Measurements from ENCODE around the gene IDI1.

Gene IDI1

GRCh38 chr10:1044146-1044545 lies 4.8 kb downstream of the IDI1 start:
- peak overlapping the region; percentile 75 for H3K9ac ChIP-seq (ENCODE audit: low read depth, low read length, poor library complexity, severe bottlenecking)
- H3K4me1 ChIP-seq (ENCODE audit: insufficient read depth, low read length, poor library complexity, severe bottlenecking), result peaks cover 49% of the 10 kb centered on the region

GRCh38 chr10:1043532-1043995 lies 5.4 kb downstream of the IDI1 start:
- Histone ChIP-seq H4K20me1 (ENCODE audit: insufficient read depth, low read length, poor library complexity, severe bottlenecking) (peaks cover 84% of the 10 kb centered on the region), H3K4me1 (ENCODE audit: insufficient read depth, low read length, poor library complexity, severe bottlenecking) (peaks cover 49% of the 10 kb centered on the region), H3F3A (ENCODE audit: low read depth) (peaks cover 28% of the 10 kb centered on the region), H2AFZ (ENCODE audit: low read length) (no peak overlapping the region), H3K4me3 (ENCODE audit: low read length, poor library complexity, severe bottlenecking) (peak overlapping the region; percentile 75), H3K36me3 (ENCODE audit: insufficient read depth, low read length) (peaks cover 46% of the 10 kb centered on the region), H3K9me2 (replicated peaks; ENCODE audit: low read depth, low read length) (no peaks in the 10 kb centered on the region), H3K9me3 (ENCODE audit: insufficient read depth, low read depth, low read length) (no peaks in the 10 kb centered on the region), H3K27me3 (ENCODE audit: insufficient read depth, low read length, poor library complexity, severe bottlenecking) (peaks cover 3% of the 10 kb centered on the region), H3K79me2 (ENCODE audit: insufficient read depth, low read length) (peaks cover 88% of the 10 kb centered on the region), H3K4me2 (ENCODE audit: low read depth, low read length, poor library complexity, severe bottlenecking) (peak overlapping the region; percentile 89), H3K9ac (ENCODE audit: low read depth, low read length, poor library complexity, severe bottlenecking) (peak overlapping the region; percentile 75)
- TF ChIP-seq EZH2phosphoT487 (IDR thresholded peaks at IDR 0.05; ENCODE audit: borderline replicate concordance) (no peak), CTCF (conservative IDR thresholded peaks at IDR 0.05; ENCODE audit: low read length) (no peak)

More at GRCh38 chr10:1044146-1044545, 4.8 kb downstream of the IDI1 start:
- Histone ChIP-seq H3K36me3 (ENCODE audit: insufficient read depth, low read length) (peaks cover 43% of the 10 kb centered on the region), H3K27me3 (ENCODE audit: insufficient read depth, low read length, poor library complexity, severe bottlenecking) (peaks cover 4% of the 10 kb centered on the region), H3K4me3 (ENCODE audit: low read length, poor library complexity, severe bottlenecking) (peak overlapping the region; percentile 75), H3F3A (ENCODE audit: low read depth) (peaks cover 27% of the 10 kb centered on the region), H3K4me2 (ENCODE audit: low read depth, low read length, poor library complexity, severe bottlenecking) (peak overlapping the region; percentile 89), H4K20me1 (ENCODE audit: insufficient read depth, low read length, poor library complexity, severe bottlenecking) (peaks cover 83% of the 10 kb centered on the region), H2AFZ (ENCODE audit: low read length) (no peak overlapping the region), H3K9me3 (ENCODE audit: insufficient read depth, low read depth, low read length) (no peaks in the 10 kb centered on the region), H3K79me2 (ENCODE audit: insufficient read depth, low read length) (peaks cover 89% of the 10 kb centered on the region), H3K9me2 (replicated peaks; ENCODE audit: low read depth, low read length) (no peaks in the 10 kb centered on the region)
- TF ChIP-seq EZH2phosphoT487 (IDR thresholded peaks at IDR 0.05; ENCODE audit: borderline replicate concordance), result no peak
- no peak for TF ChIP-seq CTCF (conservative IDR thresholded peaks at IDR 0.05; ENCODE audit: low read length)

GRCh38 chr10:1041514-1041913 lies 7.4 kb downstream of the IDI1 start:
- Histone ChIP-seq H3K27me3 (ENCODE audit: insufficient read depth, low read length, poor library complexity, severe bottlenecking) (no peaks in the 10 kb centered on the region), H3K4me3 (ENCODE audit: low read length, poor library complexity, severe bottlenecking) (no peak overlapping the region), H3K9ac (ENCODE audit: low read depth, low read length, poor library complexity, severe bottlenecking) (no peak overlapping the region), H3K4me1 (ENCODE audit: insufficient read depth, low read length, poor library complexity, severe bottlenecking) (peaks cover 45% of the 10 kb centered on the region), H4K20me1 (ENCODE audit: insufficient read depth, low read length, poor library complexity, severe bottlenecking) (peaks cover 72% of the 10 kb centered on the region), H3K4me2 (ENCODE audit: low read depth, low read length, poor library complexity, severe bottlenecking) (peak overlapping the region; percentile 89), H3F3A (ENCODE audit: low read depth) (peaks cover 28% of the 10 kb centered on the region), H3K36me3 (ENCODE audit: insufficient read depth, low read length) (peaks cover 64% of the 10 kb centered on the region), H3K9me3 (ENCODE audit: insufficient read depth, low read depth, low read length) (no peaks in the 10 kb centered on the region), H2AFZ (ENCODE audit: low read length) (no peak overlapping the region), H3K9me2 (replicated peaks; ENCODE audit: low read depth, low read length) (no peaks in the 10 kb centered on the region), H3K79me2 (ENCODE audit: insufficient read depth, low read length) (peaks cover 75% of the 10 kb centered on the region)
- TF ChIP-seq EZH2phosphoT487 (IDR thresholded peaks at IDR 0.05; ENCODE audit: borderline replicate concordance) (no peak), CTCF (conservative IDR thresholded peaks at IDR 0.05; ENCODE audit: low read length) (no peak)

All from Loucy (cell line).